ENCODE results near the gene TRIM17. TPM values are rescaled to one million over a fixed set of nuclear protein-coding genes. Genes with fewer than 3 reads are reported as not detected.

Gene TRIM17
- total and polyA plus RNA-seq, 9 of the 15 experiments (the other 6 are each of a cell fraction or from before 2014, with no cell fraction given), result not detected

GRCh38 chr1:228457396-228458176 is 40.9 kb upstream of the TRIM17 start (continued):
- TF ChIP-seq CEBPZ (IDR thresholded peaks at IDR 0.05; ENCODE audit: borderline replicate concordance, low read depth, low read length) (no peak), TCF7 (IDR thresholded peaks at IDR 0.05; ENCODE audit: borderline replicate concordance) (no peak; the same call in 1 of the 2 replicates), WHSC1 (IDR thresholded peaks at IDR 0.05; ENCODE audit: low read length) (no peak), KLF16 (IDR thresholded peaks at IDR 0.05) (no peak), MTF1 (CRISPR knock-in tag; IDR thresholded peaks at IDR 0.05; ENCODE audit: borderline replicate concordance) (no peak), CUX1 (CRISPR knock-in tag; IDR thresholded peaks at IDR 0.05) (no peak), ZNF655 (CRISPR knock-in tag; IDR thresholded peaks at IDR 0.05) (no peak), ZBTB26 (CRISPR knock-in tag; IDR thresholded peaks at IDR 0.05) (no peak), HNRNPH1 (optimal IDR thresholded peaks at IDR 0.05; ENCODE audit: low read depth, low read length) (no peak), BRF2 (IDR thresholded peaks at IDR 0.05; ENCODE audit: borderline replicate concordance, insufficient read depth, insufficient read length) (no peak), CHAMP1 (IDR thresholded peaks at IDR 0.05) (no peak; the same call in 1 of the 2 replicates)

All from K562 (cell line).